Lower leg skin (tissue), 4 donors: Measurements from ENCODE around the gene PLA2G2C. TPM values are rescaled to one million over a fixed set of nuclear protein-coding genes. Genes with fewer than 3 reads are reported as not detected.

Experiments used
- DNase-seq, 2 donors: peaks; one replicate each; pipeline ENCODE4 v3.0.0-alpha.2; 2019; ENCODE audit warnings: low spot score in 2 of 2
- H3K4me3 ChIP-seq: fragments of 200-600 bp; sonication (generic); 2 replicates; pipeline ENCODE4 v1.5.1; 2017; ENCODE audit warnings: mild to moderate bottlenecking, low read depth; ENCODE audit not compliant: poor library complexity, severe bottlenecking
- POLR2A ChIP-seq, 2 donors: fragments of 450-650 bp; IDR thresholded peaks; one replicate each; pipeline ENCODE4 v1.6.1; 2016 to 2017; ENCODE audit warnings: antibody characterized with exemption in 2 of 2, mild to moderate bottlenecking in 1 of 2, moderate library complexity in 1 of 2
- WGBS, 2 donors: methylation state at CpG; one replicate each; pipeline ENCODE4 v1.1.5; 2018; 5-methylcytosine and 5-hydroxymethylcytosine counted together
- intact Hi-C: fragments of 100-400 bp; cut with DNase I; formaldehyde crosslinking; loops from one replicate; pipeline ENCODE4 v1.15.0; 2023; ENCODE audit warnings: low total_unique reads
- total RNA-seq, 4 donors: library from RNA; depleted of rRNA; stranded (reverse); fragments of >200 nt; gene quantifications; one replicate each; pipeline ENCODE4 v1.1.0, GENCODE V29; 2016
- TF ChIP-seq, protein P1 (sequence below), 3 donors: fragments of 450-650 bp; IDR thresholded peaks; one replicate each; pipeline ENCODE4 v1.5.1; 2016; ENCODE audit warnings: antibody characterized with exemption in 3 of 3, mild to moderate bottlenecking in 3 of 3, moderate library complexity in 2 of 3

PLA2G2C gene
- total RNA-seq, 4 donors from 2014 or later = 0.10 TPM; not detected in 3

DNA sequence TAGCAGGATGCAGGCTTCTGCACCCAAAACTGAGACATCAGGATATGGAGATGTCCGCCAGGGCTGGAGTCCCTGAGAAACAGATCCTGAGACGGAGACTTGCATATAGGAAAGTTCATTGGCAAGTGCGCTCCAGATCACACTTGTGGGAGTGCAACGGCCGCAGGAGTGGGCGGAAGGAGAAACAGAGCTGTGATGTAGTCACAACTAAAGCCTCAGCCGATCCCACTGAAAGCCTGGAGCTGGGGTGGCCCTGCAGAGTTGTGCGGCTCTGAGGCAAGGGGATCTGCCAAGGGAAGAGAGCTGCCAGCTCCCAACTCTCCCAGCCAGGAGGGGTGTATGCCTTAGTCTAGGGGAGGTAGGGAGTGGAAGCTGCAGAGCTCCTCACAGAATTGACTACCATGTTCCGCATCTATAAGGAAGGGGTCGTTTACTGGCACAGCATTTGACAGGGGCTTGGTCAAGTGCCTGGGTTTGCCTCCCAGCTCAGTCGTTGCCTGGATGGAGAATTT lies 42.1 kb upstream of the PLA2G2C start:
- DNase-seq = no peak
- 71 to 74% methylated on average over 11 of the region's 11 CpGs for WGBS, 2 donors
- no peak overlapping the region for H3K4me3 ChIP-seq

DNA sequence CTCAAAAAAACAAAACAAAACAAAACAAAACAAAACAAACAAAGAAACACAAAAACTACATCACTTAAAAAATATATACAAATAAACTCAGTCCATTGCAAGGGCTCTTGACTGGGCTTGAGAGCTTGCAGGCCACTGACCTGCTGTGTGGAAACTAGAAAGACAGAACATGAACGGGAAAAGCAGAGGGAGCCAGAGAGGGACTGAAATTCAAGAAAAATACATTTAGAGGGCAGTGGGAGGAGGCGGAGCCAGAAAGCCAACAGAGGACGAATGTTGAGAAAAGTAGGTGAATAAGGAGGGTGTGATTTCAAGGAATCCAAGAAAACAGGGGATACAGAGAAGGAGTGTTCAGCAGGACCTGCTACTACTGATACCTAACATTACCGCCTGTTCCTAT lies 41.4 kb upstream of the PLA2G2C start:
- 55 to 65% methylated on average over 4 of the region's 4 CpGs for WGBS, 2 donors
- TF ChIP-seq, protein P1, sequence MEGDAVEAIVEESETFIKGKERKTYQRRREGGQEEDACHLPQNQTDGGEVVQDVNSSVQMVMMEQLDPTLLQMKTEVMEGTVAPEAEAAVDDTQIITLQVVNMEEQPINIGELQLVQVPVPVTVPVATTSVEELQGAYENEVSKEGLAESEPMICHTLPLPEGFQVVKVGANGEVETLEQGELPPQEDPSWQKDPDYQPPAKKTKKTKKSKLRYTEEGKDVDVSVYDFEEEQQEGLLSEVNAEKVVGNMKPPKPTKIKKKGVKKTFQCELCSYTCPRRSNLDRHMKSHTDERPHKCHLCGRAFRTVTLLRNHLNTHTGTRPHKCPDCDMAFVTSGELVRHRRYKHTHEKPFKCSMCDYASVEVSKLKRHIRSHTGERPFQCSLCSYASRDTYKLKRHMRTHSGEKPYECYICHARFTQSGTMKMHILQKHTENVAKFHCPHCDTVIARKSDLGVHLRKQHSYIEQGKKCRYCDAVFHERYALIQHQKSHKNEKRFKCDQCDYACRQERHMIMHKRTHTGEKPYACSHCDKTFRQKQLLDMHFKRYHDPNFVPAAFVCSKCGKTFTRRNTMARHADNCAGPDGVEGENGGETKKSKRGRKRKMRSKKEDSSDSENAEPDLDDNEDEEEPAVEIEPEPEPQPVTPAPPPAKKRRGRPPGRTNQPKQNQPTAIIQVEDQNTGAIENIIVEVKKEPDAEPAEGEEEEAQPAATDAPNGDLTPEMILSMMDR (IDR thresholded peaks at IDR 0.05) = no peak
- TF ChIP-seq POLR2A (IDR thresholded peaks at IDR 0.05) = no peak
- DNase-seq = no peak
- no peak overlapping the region for H3K4me3 ChIP-seq
- intact Hi-C loops = no loop called here

More for the DNA sequence above, 42.1 kb upstream of the PLA2G2C start:
- intact Hi-C loops = no loop called here
- no peak for TF ChIP-seq POLR2A (IDR thresholded peaks at IDR 0.05)
- TF ChIP-seq, protein P1 (IDR thresholded peaks at IDR 0.05) = no peak

DNA sequence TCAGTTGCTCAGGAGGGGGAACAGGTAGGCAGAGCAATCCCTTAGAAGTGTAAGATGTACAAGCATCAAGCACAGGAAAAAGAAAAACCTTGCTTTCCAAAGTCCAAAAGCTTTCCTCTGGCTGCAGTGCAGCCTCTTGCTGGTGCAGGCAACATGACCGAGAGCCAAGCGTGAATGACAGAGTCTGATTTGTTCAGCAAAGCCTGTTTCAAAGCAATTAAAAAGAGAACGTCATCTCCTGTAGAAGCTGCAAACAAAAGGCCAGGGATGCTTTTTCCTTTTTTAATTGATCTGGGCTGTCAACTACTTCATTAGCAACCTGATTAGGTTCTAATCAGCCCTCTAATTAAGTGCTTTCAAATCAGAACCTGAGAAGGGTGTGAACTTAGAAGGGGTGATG lies 38.2 kb upstream of the PLA2G2C start:
- no peak overlapping the region for H3K4me3 ChIP-seq
- WGBS, 2 donors = 56 to 58% methylated on average over 3 of the region's 3 CpGs
- no peak for DNase-seq
- intact Hi-C loops = no loop called here
- TF ChIP-seq, protein P1 (IDR thresholded peaks at IDR 0.05) = no peak
- no peak for TF ChIP-seq POLR2A (IDR thresholded peaks at IDR 0.05)

DNA sequence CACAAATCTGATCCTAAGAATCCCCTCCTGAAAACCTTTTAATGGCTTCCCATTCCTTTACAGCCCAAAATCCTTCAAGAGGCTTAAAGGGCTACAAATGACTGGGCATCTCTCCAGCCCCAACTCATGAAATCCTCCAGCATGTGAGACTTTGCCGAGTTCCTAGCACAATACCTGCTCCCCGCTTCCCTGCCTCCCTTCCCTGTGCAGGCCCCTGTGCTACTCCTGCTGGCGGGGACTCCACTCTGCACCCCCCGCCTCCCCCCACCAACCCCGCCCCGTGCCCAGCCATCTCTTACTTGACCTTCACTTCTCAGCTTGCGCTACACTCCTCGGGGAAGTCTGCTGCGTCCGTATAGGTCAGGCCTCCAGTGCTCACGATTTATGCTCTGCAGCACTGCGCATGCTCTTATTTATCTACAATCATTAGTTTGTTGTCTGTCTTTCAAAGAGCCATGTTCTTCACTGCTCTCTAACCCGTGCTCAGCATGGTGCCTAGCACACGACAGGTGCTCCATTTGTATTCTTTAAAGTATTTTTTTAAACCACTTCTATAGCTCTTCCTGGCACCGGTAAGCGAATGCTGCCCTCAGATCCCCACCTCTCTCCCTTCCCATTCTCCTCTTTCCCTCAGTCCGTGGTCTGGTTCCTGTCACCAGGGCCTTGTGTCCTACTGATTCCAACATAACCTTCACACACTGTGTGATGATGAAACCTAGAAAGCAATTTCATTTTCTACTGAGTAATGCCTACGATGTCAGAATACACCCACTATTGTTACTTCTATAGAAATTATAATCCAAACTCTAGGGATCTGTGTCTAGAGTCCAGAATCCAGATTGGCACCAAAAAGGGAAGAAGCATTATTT lies 37.5 kb upstream of the PLA2G2C start:
- intact Hi-C loops = no loop called here
- TF ChIP-seq POLR2A (IDR thresholded peaks at IDR 0.05) = no peak
- TF ChIP-seq, protein P1 (IDR thresholded peaks at IDR 0.05) = no peak
- WGBS, 2 donors = 46 to 56% methylated on average over 18 of the region's 18 CpGs
- no peak overlapping the region for H3K4me3 ChIP-seq
- no peak for DNase-seq

DNA sequence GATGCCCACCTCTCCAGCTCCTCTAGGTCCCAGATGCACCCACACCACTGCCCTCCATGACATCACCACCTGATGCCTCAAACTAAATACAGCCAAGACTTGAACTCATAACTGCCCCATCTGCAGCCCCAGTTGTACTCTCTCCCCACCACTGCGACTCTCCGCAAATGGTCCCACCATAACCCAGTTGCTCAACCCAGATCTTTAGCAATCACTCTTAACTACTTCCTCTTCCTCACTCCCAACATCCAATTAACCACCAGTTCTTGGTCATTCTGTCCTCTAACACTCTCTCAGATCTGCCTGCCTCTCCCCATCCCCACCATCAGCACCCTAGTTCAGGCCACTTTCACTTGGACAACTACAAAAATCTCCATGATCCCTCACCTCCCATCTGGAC lies 36.8 kb upstream of the PLA2G2C start:
- no peak for DNase-seq
- TF ChIP-seq, protein P1 (IDR thresholded peaks at IDR 0.05) = no peak
- TF ChIP-seq POLR2A (IDR thresholded peaks at IDR 0.05) = no peak
- WGBS, 2 donors = 83 to 90% methylated on average over 2 of the region's 2 CpGs
- H3K4me3 ChIP-seq = no peak overlapping the region
- intact Hi-C loops = no loop called here
